Thoracic aorta (tissue), 2 donors: ENCODE results near the gene MED23. TPM values are rescaled to one million over a fixed set of nuclear protein-coding genes. Genes with fewer than 3 reads are reported as not detected.

Experiments
- ATAC-seq: fragments of 150-250 bp; one replicate; pipeline ENCODE4 v1.8.0; 2017; ENCODE audit warnings: low read depth; ENCODE audit not compliant: insufficient number of reproducible peaks, low FRiP score
- DNase-seq: peaks from one replicate; pipeline ENCODE4 v3.0.0-alpha.2; 2020; ENCODE audit warnings: low spot score
- H3K27ac ChIP-seq, 2 donors: fragments of 200-600 bp; sonication (generic); 1 replicate in 1 of 2; 2 replicates in 1 of 2; pipeline ENCODE4 v1.5.1; 2016; ENCODE audit warnings: mild to moderate bottlenecking in 2 of 2, moderate library complexity in 2 of 2
- H3K27me3 ChIP-seq: fragments of 200-600 bp; sonication (generic); replicated peaks from 2 replicates; pipeline ENCODE4 v1.6.0; 2016; ENCODE audit warnings: mild to moderate bottlenecking; ENCODE audit not compliant: insufficient read depth
- H3K36me3 ChIP-seq: fragments of 200-600 bp; sonication (generic); one replicate; pipeline ENCODE4 v1.5.1; 2016
- H3K4me1 ChIP-seq, 2 donors: fragments of 200-600 bp; sonication (generic); 1 replicate in 1 of 2; 2 replicates in 1 of 2; pipeline versions ENCODE4 v1.5.1 to v1.6.0; 2016; ENCODE audit warnings: low read depth in 2 of 2, mild to moderate bottlenecking in 1 of 2; ENCODE audit not compliant: control insufficient read depth in 1 of 2
- H3K4me3 ChIP-seq: fragments of 200-600 bp; sonication (generic); 2 replicates; pipeline ENCODE4 v1.5.1; 2016; ENCODE audit warnings: mild to moderate bottlenecking
- H3K9me3 ChIP-seq: fragments of 200-600 bp; sonication (generic); 2 replicates; pipeline ENCODE4 v1.5.1; 2016
- total RNA-seq, 2 donors: library from RNA; depleted of rRNA; stranded (reverse); fragments of >200 nt; gene quantifications; one replicate each; pipeline versions ENCODE4 v1.1.0 to v1.2.3, GENCODE V29; 2016
- TF ChIP-seq, protein P1 (sequence below): fragments of 200-600 bp; sonication (generic); IDR thresholded peaks from one replicate; pipeline ENCODE4 v1.5.1; 2019; ENCODE audit warnings: antibody characterized with exemption

Gene MED23
- total RNA-seq, 2 donors from 2014 or later: 24.0 to 62.4 TPM

DNA sequence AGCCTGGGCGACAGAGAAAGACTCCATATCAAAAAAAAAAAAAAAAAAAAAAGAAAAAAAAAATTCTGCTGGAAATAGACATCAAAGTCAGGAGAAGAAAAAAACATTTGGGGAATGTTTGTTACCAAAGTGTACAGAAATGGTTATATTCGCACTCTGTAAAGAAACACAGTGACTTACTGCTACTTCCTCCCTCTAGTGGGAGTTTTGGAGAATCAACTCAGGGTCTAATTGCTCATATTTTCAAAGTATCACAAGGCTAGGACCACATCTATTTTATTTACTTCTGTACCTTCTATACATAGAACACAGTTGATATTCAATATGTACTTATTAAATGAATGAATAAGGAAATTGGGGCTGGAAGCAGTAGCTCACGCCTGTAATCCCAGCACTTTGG, 30.6 kb downstream of the MED23 start:
- no peak overlapping the region for H3K27ac ChIP-seq
- TF ChIP-seq, protein P1, sequence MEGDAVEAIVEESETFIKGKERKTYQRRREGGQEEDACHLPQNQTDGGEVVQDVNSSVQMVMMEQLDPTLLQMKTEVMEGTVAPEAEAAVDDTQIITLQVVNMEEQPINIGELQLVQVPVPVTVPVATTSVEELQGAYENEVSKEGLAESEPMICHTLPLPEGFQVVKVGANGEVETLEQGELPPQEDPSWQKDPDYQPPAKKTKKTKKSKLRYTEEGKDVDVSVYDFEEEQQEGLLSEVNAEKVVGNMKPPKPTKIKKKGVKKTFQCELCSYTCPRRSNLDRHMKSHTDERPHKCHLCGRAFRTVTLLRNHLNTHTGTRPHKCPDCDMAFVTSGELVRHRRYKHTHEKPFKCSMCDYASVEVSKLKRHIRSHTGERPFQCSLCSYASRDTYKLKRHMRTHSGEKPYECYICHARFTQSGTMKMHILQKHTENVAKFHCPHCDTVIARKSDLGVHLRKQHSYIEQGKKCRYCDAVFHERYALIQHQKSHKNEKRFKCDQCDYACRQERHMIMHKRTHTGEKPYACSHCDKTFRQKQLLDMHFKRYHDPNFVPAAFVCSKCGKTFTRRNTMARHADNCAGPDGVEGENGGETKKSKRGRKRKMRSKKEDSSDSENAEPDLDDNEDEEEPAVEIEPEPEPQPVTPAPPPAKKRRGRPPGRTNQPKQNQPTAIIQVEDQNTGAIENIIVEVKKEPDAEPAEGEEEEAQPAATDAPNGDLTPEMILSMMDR: no peak
- H3K9me3 ChIP-seq: no peaks in the 10 kb centered on the region
- H3K4me1 ChIP-seq: no peaks in the 10 kb centered on the region
- H3K36me3 ChIP-seq: peaks cover 57% of the 10 kb centered on the region
- DNase-seq (no peak), ATAC-seq (no peak)
- no peak overlapping the region for H3K4me3 ChIP-seq
- no peaks in the 10 kb centered on the region for H3K27me3 ChIP-seq

DNA sequence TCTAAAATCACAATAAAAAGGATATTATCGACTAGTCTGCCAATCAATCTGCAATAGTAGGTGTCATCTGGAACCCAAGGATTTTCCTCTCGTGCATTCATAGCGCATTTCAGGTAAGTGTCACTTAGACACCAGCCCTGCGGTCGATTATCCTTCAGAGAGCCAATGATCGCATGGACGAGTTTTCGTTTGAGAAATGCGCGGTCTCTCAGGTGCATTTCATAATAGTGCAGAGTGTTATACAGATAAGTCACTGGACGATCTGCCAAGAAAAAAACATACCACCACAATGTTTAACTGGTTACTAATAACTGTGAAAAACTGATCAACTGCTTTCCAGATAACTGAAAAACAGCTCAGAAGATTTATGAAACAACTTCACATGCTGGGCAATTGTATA, 34.0 kb downstream of the MED23 start:
- Histone ChIP-seq H3K4me1 (no peaks in the 10 kb centered on the region), H3K36me3 (peaks cover 52% of the 10 kb centered on the region), H3K27ac (no peak overlapping the region), H3K9me3 (no peaks in the 10 kb centered on the region), H3K27me3 (no peaks in the 10 kb centered on the region), H3K4me3 (no peak overlapping the region)
- DNase-seq (no peak), ATAC-seq (no peak)
- TF ChIP-seq, protein P1: no peak

DNA sequence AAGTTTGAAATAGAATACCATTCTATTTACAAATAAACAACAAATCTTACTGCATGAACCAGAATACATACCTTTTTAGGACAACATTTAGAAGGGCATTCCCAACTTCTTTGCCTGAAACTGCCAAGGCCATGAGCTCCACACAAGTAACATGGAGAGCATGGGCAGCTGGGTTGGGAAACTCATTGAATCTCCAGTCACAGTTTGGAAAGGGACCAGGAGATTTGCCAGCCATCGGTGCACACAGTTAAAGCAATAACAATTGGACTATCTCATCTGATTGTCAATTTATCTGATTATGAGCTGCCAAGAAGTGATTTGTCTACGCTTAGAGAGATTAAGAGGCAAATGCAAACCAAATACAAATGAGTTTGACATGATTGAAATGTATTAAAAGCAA, 35.1 kb downstream of the MED23 start:
- Histone ChIP-seq H3K27me3 (no peaks in the 10 kb centered on the region), H3K9me3 (no peaks in the 10 kb centered on the region), H3K4me1 (no peaks in the 10 kb centered on the region), H3K27ac (no peak overlapping the region), H3K36me3 (peaks cover 51% of the 10 kb centered on the region), H3K4me3 (no peak overlapping the region)
- DNase-seq (no peak), ATAC-seq (no peak)
- TF ChIP-seq, protein P1: no peak

DNA sequence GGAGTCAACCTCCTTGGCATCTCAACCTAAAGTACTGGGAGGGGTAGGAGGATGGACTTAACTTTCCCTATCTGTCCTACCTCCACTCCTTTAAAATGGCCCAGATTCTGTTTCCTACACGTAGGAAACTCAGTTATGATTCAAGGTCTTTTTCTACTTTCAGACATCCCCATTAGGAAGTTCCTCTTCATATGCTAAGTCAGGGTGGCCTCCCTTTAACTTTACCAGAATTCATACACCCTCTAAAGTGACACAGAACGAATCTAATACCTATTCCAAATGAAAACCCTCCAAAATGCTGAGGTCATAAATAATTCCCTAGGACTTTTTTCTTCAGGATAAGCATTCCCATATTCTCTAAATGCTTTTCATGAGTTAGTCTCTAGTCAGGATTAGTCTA, 39.4 kb downstream of the MED23 start:
- H3K4me1 ChIP-seq: no peaks in the 10 kb centered on the region
- peaks cover 46% of the 10 kb centered on the region for H3K36me3 ChIP-seq
- ATAC-seq (no peak), DNase-seq (no peak)
- no peaks in the 10 kb centered on the region for H3K9me3 ChIP-seq
- H3K4me3 ChIP-seq: no peak overlapping the region
- TF ChIP-seq, protein P1: no peak
- H3K27me3 ChIP-seq: no peaks in the 10 kb centered on the region
- no peak overlapping the region for H3K27ac ChIP-seq

DNA sequence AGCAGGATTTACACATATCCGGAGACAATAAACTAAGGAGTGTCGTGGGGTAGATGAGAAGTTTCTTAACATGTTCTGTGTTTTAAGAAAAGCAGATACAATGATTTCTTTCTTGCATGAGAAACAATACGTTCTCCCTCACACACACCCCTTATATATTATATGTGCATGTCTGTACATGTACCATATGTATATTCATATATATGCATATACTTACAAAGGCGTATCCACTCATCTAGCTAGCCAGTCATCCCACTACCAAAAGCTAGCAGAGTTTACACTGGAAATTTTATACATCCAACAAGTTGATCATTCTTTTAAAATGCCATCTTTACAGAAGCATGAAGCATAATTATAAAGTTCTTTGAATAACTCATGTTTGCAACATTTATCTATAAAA, 40.1 kb downstream of the MED23 start:
- no peaks in the 10 kb centered on the region for H3K9me3 ChIP-seq
- H3K27me3 ChIP-seq: no peaks in the 10 kb centered on the region
- no peaks in the 10 kb centered on the region for H3K4me1 ChIP-seq
- H3K27ac ChIP-seq: no peak overlapping the region
- peaks cover 48% of the 10 kb centered on the region for H3K36me3 ChIP-seq
- H3K4me3 ChIP-seq: no peak overlapping the region
- ATAC-seq (no peak), DNase-seq (no peak)
- TF ChIP-seq, protein P1: no peak
